PFSK-1 (cell line): ENCODE data around the gene EIF3D.

Experiments
- FOXP2 ChIP-seq: optimal IDR thresholded peaks from 2 replicates; pipeline ENCODE3; 2011; ENCODE audit warnings: borderline replicate concordance, control low read depth, inconsistent platforms; ENCODE audit not compliant: insufficient read depth; ENCODE audit errors: extremely low read length, extremely low read depth
- POLR2AphosphoS5 ChIP-seq: IDR thresholded peaks from 2 replicates; pipeline ENCODE4 v1.6.1; 2012; ENCODE audit warnings: low read depth, mild to moderate bottlenecking, control low read depth, low read length, moderate library complexity
- SIN3A ChIP-seq: IDR thresholded peaks from 2 replicates; pipeline ENCODE4 v1.6.1; 2012; ENCODE audit warnings: mild to moderate bottlenecking, low read length, moderate library complexity, borderline replicate concordance; ENCODE audit not compliant: insufficient read depth
- TAF1 ChIP-seq: IDR thresholded peaks from 2 replicates; pipeline ENCODE4 v1.6.1; 2012; ENCODE audit warnings: low read length, control low read depth, borderline replicate concordance; ENCODE audit not compliant: insufficient read depth
- TF ChIP-seq, protein P1 (sequence below), 2 experiments: IDR thresholded peaks; 2 replicates each; pipeline versions ENCODE4 v1.6.1 to v1.8.0; 2011 to 2012; ENCODE audit warnings: low read depth in 2 of 2, low read length in 2 of 2, control low read depth in 1 of 2, inconsistent platforms in 1 of 2, mild to moderate bottlenecking in 1 of 2, moderate library complexity in 1 of 2; ENCODE audit not compliant: insufficient read depth in 1 of 2

Gene EIF3D

DNA sequence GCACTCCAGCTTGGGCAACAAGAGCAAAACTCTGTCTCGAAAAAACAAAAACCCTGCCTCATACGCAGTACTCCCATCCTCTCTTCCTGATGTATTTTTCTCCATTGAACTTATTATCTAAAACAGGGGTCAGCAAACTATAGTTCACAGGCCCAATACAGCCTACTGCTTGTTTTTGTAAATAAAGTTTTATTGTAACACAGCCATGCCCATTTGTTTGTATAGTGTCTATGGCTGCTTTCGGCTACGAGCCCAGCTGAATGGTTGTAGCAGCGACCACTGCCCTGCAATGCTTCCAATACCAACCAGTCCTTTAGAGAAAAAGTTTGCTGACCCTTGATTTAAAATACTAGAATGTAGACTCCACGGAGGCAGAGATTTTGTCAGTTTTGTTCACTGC is 53.6 kb downstream of the EIF3D start:
- TF ChIP-seq TAF1 (no peak), SIN3A (no peak), FOXP2 (no peak), POLR2AphosphoS5 (no peak)
- TF ChIP-seq, protein P1, sequence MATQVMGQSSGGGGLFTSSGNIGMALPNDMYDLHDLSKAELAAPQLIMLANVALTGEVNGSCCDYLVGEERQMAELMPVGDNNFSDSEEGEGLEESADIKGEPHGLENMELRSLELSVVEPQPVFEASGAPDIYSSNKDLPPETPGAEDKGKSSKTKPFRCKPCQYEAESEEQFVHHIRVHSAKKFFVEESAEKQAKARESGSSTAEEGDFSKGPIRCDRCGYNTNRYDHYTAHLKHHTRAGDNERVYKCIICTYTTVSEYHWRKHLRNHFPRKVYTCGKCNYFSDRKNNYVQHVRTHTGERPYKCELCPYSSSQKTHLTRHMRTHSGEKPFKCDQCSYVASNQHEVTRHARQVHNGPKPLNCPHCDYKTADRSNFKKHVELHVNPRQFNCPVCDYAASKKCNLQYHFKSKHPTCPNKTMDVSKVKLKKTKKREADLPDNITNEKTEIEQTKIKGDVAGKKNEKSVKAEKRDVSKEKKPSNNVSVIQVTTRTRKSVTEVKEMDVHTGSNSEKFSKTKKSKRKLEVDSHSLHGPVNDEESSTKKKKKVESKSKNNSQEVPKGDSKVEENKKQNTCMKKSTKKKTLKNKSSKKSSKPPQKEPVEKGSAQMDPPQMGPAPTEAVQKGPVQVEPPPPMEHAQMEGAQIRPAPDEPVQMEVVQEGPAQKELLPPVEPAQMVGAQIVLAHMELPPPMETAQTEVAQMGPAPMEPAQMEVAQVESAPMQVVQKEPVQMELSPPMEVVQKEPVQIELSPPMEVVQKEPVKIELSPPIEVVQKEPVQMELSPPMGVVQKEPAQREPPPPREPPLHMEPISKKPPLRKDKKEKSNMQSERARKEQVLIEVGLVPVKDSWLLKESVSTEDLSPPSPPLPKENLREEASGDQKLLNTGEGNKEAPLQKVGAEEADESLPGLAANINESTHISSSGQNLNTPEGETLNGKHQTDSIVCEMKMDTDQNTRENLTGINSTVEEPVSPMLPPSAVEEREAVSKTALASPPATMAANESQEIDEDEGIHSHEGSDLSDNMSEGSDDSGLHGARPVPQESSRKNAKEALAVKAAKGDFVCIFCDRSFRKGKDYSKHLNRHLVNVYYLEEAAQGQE (IDR thresholded peaks at IDR 0.05; ENCODE audit: insufficient read depth in 1 of 2, low read depth in 2 of 2, low read length in 2 of 2): no peak

DNA sequence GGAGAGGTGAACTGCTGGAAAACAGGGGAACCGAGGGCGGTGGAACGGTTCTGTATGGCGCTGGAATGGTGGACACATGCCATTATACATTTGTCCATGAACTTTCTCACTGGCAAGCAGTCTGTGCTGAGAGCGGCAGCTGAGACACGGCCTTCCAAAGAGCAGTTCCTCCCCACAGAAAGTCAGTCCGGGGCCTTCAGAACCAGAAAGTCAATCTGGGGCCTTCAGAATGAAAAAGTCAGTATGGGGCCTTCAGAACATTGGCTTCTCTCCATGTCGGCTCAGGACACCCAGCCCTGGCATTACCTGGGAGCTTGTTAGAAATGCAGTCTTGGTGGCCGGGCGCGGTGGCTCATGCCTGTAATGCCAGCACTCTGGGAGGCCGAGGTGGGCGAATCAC is 56.3 kb downstream of the EIF3D start:
- TF ChIP-seq SIN3A (no peak), FOXP2 (no peak)

DNA sequence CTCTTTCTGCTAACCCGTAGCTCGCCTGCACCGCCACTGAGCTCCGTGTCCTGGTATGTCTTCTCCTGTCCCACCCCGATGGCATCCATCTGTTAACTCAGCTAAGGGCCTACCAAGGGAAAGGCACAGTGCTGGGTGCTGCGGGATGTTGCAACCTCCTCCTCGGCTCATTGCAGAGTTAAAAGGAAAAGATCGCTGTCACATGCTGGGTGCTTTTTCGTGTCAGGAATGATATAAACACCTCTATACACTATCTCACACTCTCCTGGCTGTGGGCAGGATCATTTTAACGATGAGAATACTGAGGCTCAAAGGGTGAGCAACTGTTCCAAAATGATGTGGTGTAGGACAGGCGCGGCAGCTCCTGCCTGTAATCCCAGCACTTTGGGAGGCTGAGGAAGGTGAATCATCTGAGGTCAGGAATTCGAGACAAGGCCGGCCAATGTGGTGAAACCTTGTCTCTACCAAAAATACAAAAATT is 57.6 kb downstream of the EIF3D start:
- no peak for TF ChIP-seq POLR2AphosphoS5

DNA sequence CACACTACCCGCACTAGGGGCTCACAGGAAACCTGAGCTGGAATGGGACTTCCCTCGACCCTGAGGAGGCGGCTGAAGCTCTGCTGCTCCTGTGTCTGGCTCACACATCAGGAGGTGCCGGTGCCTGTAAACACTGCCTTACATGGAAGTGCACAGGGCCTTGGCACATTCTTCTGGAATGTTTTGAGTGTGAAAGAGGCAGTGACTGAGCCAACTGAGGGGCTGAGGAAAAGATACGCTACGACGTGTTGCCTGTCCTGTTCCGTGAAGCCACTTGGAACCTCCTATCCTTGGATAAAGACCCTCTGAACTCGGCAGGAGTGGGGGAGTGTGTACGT is 58.0 kb downstream of the EIF3D start:
- TF ChIP-seq TAF1 (no peak), POLR2AphosphoS5 (no peak), FOXP2 (no peak), SIN3A (no peak)
- TF ChIP-seq, protein P1 (IDR thresholded peaks at IDR 0.05; ENCODE audit: insufficient read depth in 1 of 2, low read depth in 2 of 2, low read length in 2 of 2): no peak

GRCh38 chr22:36470162-36470993 is 58.6 kb downstream of the EIF3D start:
- no peak for TF ChIP-seq TAF1
- TF ChIP-seq POLR2AphosphoS5: no peak
- no peak for TF ChIP-seq SIN3A
- TF ChIP-seq FOXP2: no peak
- TF ChIP-seq, protein P1 (IDR thresholded peaks at IDR 0.05; ENCODE audit: insufficient read depth in 1 of 2, low read depth in 2 of 2, low read length in 2 of 2): no peak

GRCh38 chr22:36469094-36469710 is 59.8 kb downstream of the EIF3D start:
- TF ChIP-seq FOXP2: no peak
- TF ChIP-seq, protein P1 (IDR thresholded peaks at IDR 0.05; ENCODE audit: insufficient read depth in 1 of 2, low read depth in 2 of 2, low read length in 2 of 2): no peak
- TF ChIP-seq TAF1: no peak
- no peak for TF ChIP-seq POLR2AphosphoS5
- TF ChIP-seq SIN3A: no peak
